OCI-LY3 (cell line): Measurements from ENCODE around the gene THRSP.
"Not testable (repeated sequence)": the region's sequence is repeated elsewhere in the genome, so short reads cannot be mapped to it uniquely, and the experiment has no call there.

Experiments
- CTCF ChIP-seq: fragments of 200-600, 300-600 bp; sonication (generic); IDR thresholded peaks from 2 replicates; pipeline ENCODE4 v1.5.1; 2014; ENCODE audit warnings: antibody characterized with exemption, low read length, low read depth
- EZH2phosphoT487 ChIP-seq: fragments of 200-600 bp; shearing (Covaris generic); IDR thresholded peaks from 2 replicates; pipeline ENCODE4 v1.6.1; 2018; ENCODE audit warnings: antibody characterized with exemption, mixed run types, low read depth

- TF ChIP-seq CTCF, EZH2phosphoT487: not testable (repeated sequence)
Measured at GRCh38 chr11:78084506-78084905, 20.8 kb downstream of the THRSP start.
